GM12878 (cell line): Measurements from ENCODE around the gene LCOR. TPM values are rescaled to one million over a fixed set of nuclear protein-coding genes. Genes with fewer than 3 reads are reported as not detected.

ENCODE experiments used
- ATAC-seq: fragments of 200-7000 bp; cut with Tn5 transposase; 3 replicates; pipeline ENCODE4 v1.9.1; 2020; ENCODE audit warnings: mild to moderate bottlenecking, moderate library complexity
- BruUV-seq: library from RNA; stranded (reverse); fragments of 400-500 nt; replicated peaks from 2 replicates; lab custom pipeline; 2021; lab: Mats Ljungman, UMichigan
- CTCF ChIA-PET: fragments of 300-600 bp; sonication (Branson Sonifier 250); formaldehyde crosslinking; extraction: SDS; loops from one replicate; lab custom pipeline; 2021; ENCODE audit warnings: inconsistent platforms; lab: Yijun Ruan, JAX
- POLR2A ChIA-PET: fragments of 350-600 bp; formaldehyde crosslinking; extraction: SDS; loops from one replicate; lab custom pipeline; 2021; ENCODE audit warnings: inconsistent platforms; lab: Charles Lee
- RAD21 ChIA-PET: fragments of 300-600 bp; sonication (Branson Sonifier 250); formaldehyde crosslinking; loops from one replicate; lab custom pipeline; 2023; ENCODE audit warnings: antibody characterized with exemption; ENCODE audit not compliant: unreplicated experiment; lab: Charles Lee
- SMC1A ChIA-PET: fragments of 300-600 bp; sonication (Branson Sonifier 250); formaldehyde crosslinking; loops from one replicate; lab custom pipeline; 2023; ENCODE audit not compliant: unreplicated experiment, uncharacterized antibody; lab: Charles Lee
- DNase-seq: peaks from one replicate; pipeline ENCODE4 v3.0.0-alpha.2; 2011; ENCODE audit warnings: low read depth, low spot score
- FAIRE-seq: peaks from 3 replicates; lab custom pipeline; 2011; peaks lifted over from hg19 to GRCh38; lab: Jason Lieb, UNC
- H2AFZ ChIP-seq: 2 replicates; pipeline ENCODE4 v1.6.0; 2011; ENCODE audit warnings: low read depth, low read length, control low read depth; ENCODE audit not compliant: control insufficient read depth
- H3K27ac ChIP-seq: 2 replicates; pipeline ENCODE4 v1.5.1; 2011; ENCODE audit warnings: control low read depth; ENCODE audit not compliant: control insufficient read depth, insufficient read depth
- H3K27me3 ChIP-seq, 2 experiments: replicated peaks in 1 of 2; 2 replicates each; pipeline versions ENCODE4 v1.6.0 to v1.6.1; 2011; ENCODE audit warnings: low read length in 1 of 2; ENCODE audit not compliant: control insufficient read depth in 2 of 2, insufficient read depth in 2 of 2
- H3K36me3 ChIP-seq, 2 experiments: 2 replicates each; pipeline ENCODE4 v1.5.1; 2011; ENCODE audit warnings: low read length in 1 of 2; ENCODE audit not compliant: control insufficient read depth in 2 of 2, insufficient read depth in 2 of 2
- H3K4me1 ChIP-seq: 2 replicates; pipeline ENCODE4 v1.6.1; 2011; ENCODE audit warnings: mild to moderate bottlenecking, low read length, moderate library complexity, mixed read lengths; ENCODE audit not compliant: control insufficient read depth, insufficient read depth
- H3K4me2 ChIP-seq: 2 replicates; pipeline ENCODE4 v1.6.0; 2011; ENCODE audit warnings: control low read depth; ENCODE audit not compliant: control insufficient read depth, insufficient read depth
- H3K4me3 ChIP-seq: fragments of 200-600 bp; sonication (generic); 2 replicates; pipeline ENCODE4 v1.5.1; 2016
- H3K79me2 ChIP-seq: 2 replicates; pipeline ENCODE4 v1.6.0; 2011; ENCODE audit warnings: low read length; ENCODE audit not compliant: control insufficient read depth, insufficient read depth
- H3K9ac ChIP-seq: 2 replicates; pipeline ENCODE4 v1.8.0; 2011; ENCODE audit warnings: low read length, control low read depth, mixed read lengths; ENCODE audit not compliant: control insufficient read depth, insufficient read depth
- H3K9me3 ChIP-seq: replicated peaks from 3 replicates; pipeline ENCODE4 v1.5.1; 2011; ENCODE audit warnings: mild to moderate bottlenecking, low read length; ENCODE audit not compliant: control insufficient read depth, insufficient read depth
- H4K20me1 ChIP-seq: 2 replicates; pipeline ENCODE4 v1.6.0; 2011; ENCODE audit not compliant: control insufficient read depth, insufficient read depth
- MLLT1 ChIP-seq: fragments of 450-650 bp; IDR thresholded peaks from 2 replicates; pipeline ENCODE4 v1.6.1; 2016; ENCODE audit warnings: mild to moderate bottlenecking
- RB1 ChIP-seq: fragments of 450-650 bp; formaldehyde crosslinking; IDR thresholded peaks from 2 replicates; pipeline ENCODE4 v1.6.1; 2017; ENCODE audit warnings: mild to moderate bottlenecking, borderline replicate concordance
- ZNF622 ChIP-seq: fragments of 450-650 bp; IDR thresholded peaks from 2 replicates; pipeline ENCODE4 v1.6.1; 2017; ENCODE audit warnings: mild to moderate bottlenecking, inconsistent platforms
- WGBS: methylation state at CpG from one replicate; pipeline ENCODE4 v1.1.6; 2016; ENCODE audit warnings: low lambda C conversion rate; ENCODE audit not compliant: insufficient replicate concordance, insufficient coverage; ENCODE audit errors: missing lambda C conversion rate; 5-methylcytosine and 5-hydroxymethylcytosine counted together
- in situ Hi-C: fragments of 300-500 bp; cut with MboI; formaldehyde crosslinking; loops from 9 replicates; pipeline ENCODE4 v1.14.3; 2018; ENCODE audit warnings: mixed read lengths
- intact Hi-C: fragments of 100-400 bp; cut with micrococcal nuclease; formaldehyde crosslinking; loops from one replicate; pipeline ENCODE4 v1.14.2; 2022; ENCODE audit not compliant: unreplicated experiment
- polyA plus RNA-seq, 11 experiments: library from polyadenylated mRNA; depleted of rRNA in 4 of 11; unstranded in 6 of 11; stranded (reverse) in 5 of 11; fragments of >200 nt; fragmentation: Nextera tagmentation in 4 of 11; fragmentation: Illumina TruSeq in 1 of 11; extraction: Ambion mirVana in 4 of 11; extraction: Trizol in 1 of 11; gene quantifications; 1 replicate in 1 of 11; 2 replicates in 10 of 11; pipeline versions ENCODE4 v1.2.1 to v1.2.3, GENCODE V29; 2011 to 2016; ENCODE audit warnings: inconsistent platforms in 2 of 11, missing spikeins in 2 of 11, low read depth in 1 of 11
- total RNA-seq, 4 experiments: library from RNA; depleted of rRNA in 3 of 4; stranded (reverse); fragments of >200 nt in 3 of 4; fragmentation: Illumina TruSeq in 1 of 4; extraction: Trizol in 1 of 4; gene quantifications; 2 replicates each; pipeline versions ENCODE4 v1.2.1 to v1.2.3, GENCODE V29; 2013 to 2021
- TF ChIP-seq, protein P1 (sequence below): fragments of 450-650 bp; IDR thresholded peaks from 2 replicates; pipeline ENCODE4 v1.6.1; 2016; ENCODE audit warnings: mild to moderate bottlenecking, moderate library complexity, borderline replicate concordance
- TF ChIP-seq, protein P2 (sequence below): fragments of 450-650 bp; IDR thresholded peaks from 2 replicates; pipeline ENCODE4 v1.6.1; 2017; ENCODE audit warnings: mild to moderate bottlenecking

Gene LCOR
- total and polyA plus RNA-seq, 10 of the 15 experiments (the other 5 are each of a cell fraction or from before 2014, with no cell fraction given) = 1.6 to 22.0 (median 13.2) TPM

DNA sequence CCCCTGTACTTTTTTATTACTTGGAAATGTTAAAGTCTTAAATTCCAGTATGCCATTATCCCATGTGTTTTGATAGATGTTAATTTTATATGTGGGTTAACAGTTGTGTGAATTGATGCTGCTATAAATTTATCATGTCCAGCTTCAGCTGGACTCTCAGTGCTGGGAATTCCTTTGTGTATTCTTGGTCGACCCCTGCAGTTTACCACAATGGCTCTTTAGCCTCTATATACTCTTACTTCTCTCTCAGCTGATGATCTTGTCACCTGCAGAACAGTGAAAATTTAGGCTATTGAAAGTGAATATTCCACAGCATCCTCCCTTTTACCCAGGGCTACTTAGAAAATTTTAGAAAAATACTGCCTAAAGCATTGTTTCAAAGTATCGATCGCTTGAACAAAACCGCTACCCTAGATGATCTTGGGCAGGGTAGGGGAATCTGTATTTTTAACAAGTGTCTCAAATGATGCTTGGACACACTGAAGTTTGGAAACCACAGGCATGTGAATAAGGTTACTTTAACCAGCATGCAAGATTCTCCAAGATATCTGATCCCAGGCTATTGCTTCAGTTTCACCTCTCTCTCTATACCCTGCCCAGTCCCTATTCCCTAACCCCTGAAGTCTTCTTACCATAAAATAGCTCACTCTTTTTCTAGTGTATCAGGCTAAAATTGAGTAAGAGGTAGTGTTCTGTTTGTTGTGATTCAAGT lies 25.4 kb downstream of the LCOR start:
- intact Hi-C loops = no loop called here
- TF ChIP-seq, protein P1, sequence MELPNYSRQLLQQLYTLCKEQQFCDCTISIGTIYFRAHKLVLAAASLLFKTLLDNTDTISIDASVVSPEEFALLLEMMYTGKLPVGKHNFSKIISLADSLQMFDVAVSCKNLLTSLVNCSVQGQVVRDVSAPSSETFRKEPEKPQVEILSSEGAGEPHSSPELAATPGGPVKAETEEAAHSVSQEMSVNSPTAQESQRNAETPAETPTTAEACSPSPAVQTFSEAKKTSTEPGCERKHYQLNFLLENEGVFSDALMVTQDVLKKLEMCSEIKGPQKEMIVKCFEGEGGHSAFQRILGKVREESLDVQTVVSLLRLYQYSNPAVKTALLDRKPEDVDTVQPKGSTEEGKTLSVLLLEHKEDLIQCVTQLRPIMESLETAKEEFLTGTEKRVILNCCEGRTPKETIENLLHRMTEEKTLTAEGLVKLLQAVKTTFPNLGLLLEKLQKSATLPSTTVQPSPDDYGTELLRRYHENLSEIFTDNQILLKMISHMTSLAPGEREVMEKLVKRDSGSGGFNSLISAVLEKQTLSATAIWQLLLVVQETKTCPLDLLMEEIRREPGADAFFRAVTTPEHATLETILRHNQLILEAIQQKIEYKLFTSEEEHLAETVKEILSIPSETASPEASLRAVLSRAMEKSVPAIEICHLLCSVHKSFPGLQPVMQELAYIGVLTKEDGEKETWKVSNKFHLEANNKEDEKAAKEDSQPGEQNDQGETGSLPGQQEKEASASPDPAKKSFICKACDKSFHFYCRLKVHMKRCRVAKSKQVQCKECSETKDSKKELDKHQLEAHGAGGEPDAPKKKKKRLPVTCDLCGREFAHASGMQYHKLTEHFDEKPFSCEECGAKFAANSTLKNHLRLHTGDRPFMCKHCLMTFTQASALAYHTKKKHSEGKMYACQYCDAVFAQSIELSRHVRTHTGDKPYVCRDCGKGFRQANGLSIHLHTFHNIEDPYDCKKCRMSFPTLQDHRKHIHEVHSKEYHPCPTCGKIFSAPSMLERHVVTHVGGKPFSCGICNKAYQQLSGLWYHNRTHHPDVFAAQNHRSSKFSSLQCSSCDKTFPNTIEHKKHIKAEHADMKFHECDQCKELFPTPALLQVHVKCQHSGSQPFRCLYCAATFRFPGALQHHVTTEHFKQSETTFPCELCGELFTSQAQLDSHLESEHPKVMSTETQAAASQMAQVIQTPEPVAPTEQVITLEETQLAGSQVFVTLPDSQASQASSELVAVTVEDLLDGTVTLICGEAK = no peak
- TF ChIP-seq MLLT1 (peak; percentile 60), RB1 (no peak), ZNF622 (no peak)
- TF ChIP-seq, protein P2, sequence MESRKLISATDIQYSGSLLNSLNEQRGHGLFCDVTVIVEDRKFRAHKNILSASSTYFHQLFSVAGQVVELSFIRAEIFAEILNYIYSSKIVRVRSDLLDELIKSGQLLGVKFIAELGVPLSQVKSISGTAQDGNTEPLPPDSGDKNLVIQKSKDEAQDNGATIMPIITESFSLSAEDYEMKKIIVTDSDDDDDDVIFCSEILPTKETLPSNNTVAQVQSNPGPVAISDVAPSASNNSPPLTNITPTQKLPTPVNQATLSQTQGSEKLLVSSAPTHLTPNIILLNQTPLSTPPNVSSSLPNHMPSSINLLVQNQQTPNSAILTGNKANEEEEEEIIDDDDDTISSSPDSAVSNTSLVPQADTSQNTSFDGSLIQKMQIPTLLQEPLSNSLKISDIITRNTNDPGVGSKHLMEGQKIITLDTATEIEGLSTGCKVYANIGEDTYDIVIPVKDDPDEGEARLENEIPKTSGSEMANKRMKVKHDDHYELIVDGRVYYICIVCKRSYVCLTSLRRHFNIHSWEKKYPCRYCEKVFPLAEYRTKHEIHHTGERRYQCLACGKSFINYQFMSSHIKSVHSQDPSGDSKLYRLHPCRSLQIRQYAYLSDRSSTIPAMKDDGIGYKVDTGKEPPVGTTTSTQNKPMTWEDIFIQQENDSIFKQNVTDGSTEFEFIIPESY = 0 out of 2 replicates have a peak, but pooled peaks have one; percentile 25
- TF ChIP-seq, all 136 proteins: peak for 2
- SMC1A ChIA-PET = interaction anchor here (0.8 to 1.2 kb wide), 2 partner anchors 15 to 66 kb away, joined by 3 read pairs; no protein-coding TSS in a partner anchor
- peaks cover 83% of the 10 kb centered on the region for H3K79me2 ChIP-seq
- no peaks in the 10 kb centered on the region for H3K27me3 ChIP-seq
- peaks cover 4 to 8% of the 10 kb centered on the region in 2 experiments; a peak in 3 of 4 replicates for H3K36me3 ChIP-seq
- no TSS peak for BruUV-seq
- H3K4me2 ChIP-seq = peak overlapping the region; percentile 28; the same call in 1 of the 2 replicates
- no peak overlapping the region for H2AFZ ChIP-seq
- peaks cover 35% of the 10 kb centered on the region for H3K4me1 ChIP-seq
- RAD21 ChIA-PET = interaction anchor here (0.7 to 1.0 kb wide), 2 partner anchors 21 to 168 kb away, joined by 3 read pairs; no protein-coding TSS in a partner anchor
- no peak overlapping the region for H3K4me3 ChIP-seq
- ATAC-seq (no peak), DNase-seq (no peak), FAIRE-seq (no peak)
- 98% methylated on average over 4 of the region's 4 CpGs for WGBS
- in situ Hi-C loops = no loop called here
- no peaks in the 10 kb centered on the region; the same call in 1 of the 2 replicates for H4K20me1 ChIP-seq
- POLR2A ChIA-PET = no interaction called here
- no peaks in the 10 kb centered on the region; the same call in 1 of the 3 replicates for H3K9me3 ChIP-seq
- H3K9ac ChIP-seq = no peak overlapping the region
- peak overlapping the region; percentile 42 for H3K27ac ChIP-seq
- CTCF ChIA-PET = no interaction called here
